Measurements from ENCODE around the gene LCORL. TPM values are rescaled to one million over a fixed set of nuclear protein-coding genes. Genes with fewer than 3 reads are reported as not detected.
A peak's percentile ranks its signal among the peaks of the same experiment; 100 is the strongest.

LCORL gene
- total RNA-seq, 3 donors from 2014 or later (not counting 1 experiment from before 2014, with no cell fraction given): 19.9 to 28.4 (median 26.4) TPM

DNA sequence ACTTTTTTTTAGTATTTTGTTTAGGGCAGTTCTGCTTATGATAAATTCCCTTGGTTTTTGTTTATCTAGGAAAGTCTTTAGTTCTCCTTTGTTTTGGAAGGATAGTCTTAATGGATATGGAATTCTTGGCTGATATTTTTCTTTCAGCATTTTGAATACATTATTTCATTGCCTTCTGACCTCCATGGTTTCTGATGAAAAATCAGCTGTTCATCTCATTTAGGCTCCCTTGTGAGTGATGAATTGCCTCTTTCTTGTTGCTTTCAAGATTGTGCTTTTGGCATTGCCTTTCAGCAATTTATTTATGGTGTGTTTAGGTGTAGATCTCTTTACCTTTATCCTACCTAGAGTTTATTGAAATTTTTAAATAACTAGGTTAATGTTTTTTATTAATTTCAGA lies 41.5 kb upstream of the LCORL start:
- H3K4me1 ChIP-seq (ENCODE audit: control insufficient read depth, insufficient read depth, low read length): no peaks in the 10 kb centered on the region
- H3K9me3 ChIP-seq (ENCODE audit: control insufficient read depth, insufficient read depth, low read length): no peaks in the 10 kb centered on the region
- H3K27me3 ChIP-seq (ENCODE audit: control insufficient read depth, insufficient read depth, low read length): peaks cover 6% of the 10 kb centered on the region
- no peak for DNase-seq
- no peak overlapping the region for H3K4me3 ChIP-seq (ENCODE audit: low read length)
- Mint-ChIP-seq H3K9me3 (peaks cover 6% of the 10 kb centered on the region in 2 donors), H3K27ac (no peak overlapping the region), H3K4me1 (no peaks in the 10 kb centered on the region), H3K4me3 (no peak overlapping the region), H3K36me3 (peaks cover 4% of the 10 kb centered on the region), H3K27me3 (ENCODE audit: low read depth in 2 of 2) (peaks cover 18 to 23% of the 10 kb centered on the region in 2 donors)
- TF ChIP-seq, protein P1, sequence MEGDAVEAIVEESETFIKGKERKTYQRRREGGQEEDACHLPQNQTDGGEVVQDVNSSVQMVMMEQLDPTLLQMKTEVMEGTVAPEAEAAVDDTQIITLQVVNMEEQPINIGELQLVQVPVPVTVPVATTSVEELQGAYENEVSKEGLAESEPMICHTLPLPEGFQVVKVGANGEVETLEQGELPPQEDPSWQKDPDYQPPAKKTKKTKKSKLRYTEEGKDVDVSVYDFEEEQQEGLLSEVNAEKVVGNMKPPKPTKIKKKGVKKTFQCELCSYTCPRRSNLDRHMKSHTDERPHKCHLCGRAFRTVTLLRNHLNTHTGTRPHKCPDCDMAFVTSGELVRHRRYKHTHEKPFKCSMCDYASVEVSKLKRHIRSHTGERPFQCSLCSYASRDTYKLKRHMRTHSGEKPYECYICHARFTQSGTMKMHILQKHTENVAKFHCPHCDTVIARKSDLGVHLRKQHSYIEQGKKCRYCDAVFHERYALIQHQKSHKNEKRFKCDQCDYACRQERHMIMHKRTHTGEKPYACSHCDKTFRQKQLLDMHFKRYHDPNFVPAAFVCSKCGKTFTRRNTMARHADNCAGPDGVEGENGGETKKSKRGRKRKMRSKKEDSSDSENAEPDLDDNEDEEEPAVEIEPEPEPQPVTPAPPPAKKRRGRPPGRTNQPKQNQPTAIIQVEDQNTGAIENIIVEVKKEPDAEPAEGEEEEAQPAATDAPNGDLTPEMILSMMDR (IDR thresholded peaks at IDR 0.05): no peak
- H3K27ac ChIP-seq (ENCODE audit: low read length): no peak overlapping the region
- intact Hi-C loops (cut with micrococcal nuclease): no loop called here
- ATAC-seq: no peak
- no peaks in the 10 kb centered on the region for H3K36me3 ChIP-seq (ENCODE audit: control insufficient read depth, insufficient read depth, low read length)

DNA sequence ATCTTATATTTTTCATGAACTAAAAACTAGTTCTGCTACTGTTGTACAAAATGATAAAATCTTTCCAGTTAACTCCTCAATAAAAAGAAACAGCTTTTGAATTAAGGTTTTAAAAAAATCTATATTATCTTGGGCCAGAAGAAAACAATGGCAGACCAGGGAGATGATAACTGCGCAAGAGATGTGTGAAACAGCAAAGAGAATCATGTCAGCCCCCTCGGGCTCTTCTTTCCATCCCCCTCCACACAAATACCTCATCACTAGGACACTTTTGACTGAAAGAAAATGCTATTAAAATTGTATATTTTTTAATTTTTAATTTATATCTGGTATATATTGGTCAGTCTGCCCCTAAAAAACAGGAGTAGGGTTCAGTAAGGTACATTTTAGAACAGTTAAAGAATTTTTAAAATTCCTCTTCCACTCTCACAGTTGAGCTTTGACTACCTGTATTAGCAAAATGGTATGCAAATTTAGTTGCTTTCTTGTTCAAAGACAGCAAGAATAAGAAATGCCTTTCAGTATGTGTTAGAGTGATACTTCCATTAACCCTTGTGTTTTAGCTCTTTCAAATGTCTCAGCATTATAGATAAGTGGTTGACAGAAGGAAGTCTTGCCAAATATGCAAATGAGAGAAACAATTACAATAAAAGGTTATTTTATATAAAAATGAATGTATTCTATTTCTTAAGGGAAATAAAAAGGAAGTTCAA lies 36.4 kb upstream of the LCORL start:
- H3K9me3 Mint-ChIP-seq: no peaks in the 10 kb centered on the region
- WGBS (ENCODE audit: insufficient coverage): 100% methylated on average over 1 of the region's 2 CpGs
- H3K4me1 Mint-ChIP-seq: no peaks in the 10 kb centered on the region
- DNase-seq: no peak
- Histone ChIP-seq H3K27ac (ENCODE audit: low read length) (no peak overlapping the region), H3K36me3 (ENCODE audit: control insufficient read depth, insufficient read depth, low read length) (no peaks in the 10 kb centered on the region), H3K4me1 (ENCODE audit: control insufficient read depth, insufficient read depth, low read length) (peaks cover 7% of the 10 kb centered on the region), H3K4me3 (ENCODE audit: low read length) (no peak overlapping the region), H3K9me3 (ENCODE audit: control insufficient read depth, insufficient read depth, low read length) (no peaks in the 10 kb centered on the region), H3K27me3 (ENCODE audit: control insufficient read depth, insufficient read depth, low read length) (peaks cover 24% of the 10 kb centered on the region)
- H3K4me3 Mint-ChIP-seq: no peak overlapping the region
- intact Hi-C loops (cut with micrococcal nuclease): no loop called here
- no peak for ATAC-seq
- H3K27ac Mint-ChIP-seq: no peak overlapping the region
- TF ChIP-seq, protein P1 (IDR thresholded peaks at IDR 0.05): no peak
- H3K36me3 Mint-ChIP-seq: peaks cover 5% of the 10 kb centered on the region
- peaks cover 16 to 21% of the 10 kb centered on the region in 2 donors for H3K27me3 Mint-ChIP-seq (ENCODE audit: low read depth in 2 of 2)

DNA sequence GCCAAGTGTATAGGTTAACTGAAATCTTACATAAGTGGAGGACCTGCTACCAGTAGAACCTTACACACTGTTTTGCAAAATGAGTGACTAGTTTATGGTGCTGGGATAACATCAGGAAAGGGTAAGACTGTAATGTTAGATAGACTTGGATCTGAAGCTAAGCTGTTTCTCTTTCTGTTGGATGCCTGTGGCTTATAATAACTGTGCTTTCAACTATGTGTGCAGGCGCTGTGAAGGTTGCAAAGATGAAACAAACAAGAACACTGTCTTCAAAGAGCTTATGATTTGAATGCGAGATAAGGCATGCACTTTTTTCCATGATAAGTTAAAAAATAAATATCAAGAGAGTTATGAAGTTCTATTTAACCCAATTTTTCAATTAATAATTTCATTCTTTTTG lies 34.5 kb upstream of the LCORL start:
- intact Hi-C loops (cut with micrococcal nuclease): no loop called here
- Mint-ChIP-seq H3K27ac (no peak overlapping the region), H3K4me3 (no peak overlapping the region), H3K36me3 (peaks cover 5% of the 10 kb centered on the region), H3K27me3 (ENCODE audit: low read depth in 2 of 2) (peaks cover 20 to 21% of the 10 kb centered on the region in 2 donors), H3K4me1 (no peaks in the 10 kb centered on the region), H3K9me3 (no peaks in the 10 kb centered on the region)
- WGBS (ENCODE audit: insufficient coverage): 20% methylated on average over 1 of the region's 2 CpGs
- Histone ChIP-seq H3K27ac (ENCODE audit: low read length) (no peak overlapping the region), H3K36me3 (ENCODE audit: control insufficient read depth, insufficient read depth, low read length) (no peaks in the 10 kb centered on the region), H3K4me3 (ENCODE audit: low read length) (no peak overlapping the region), H3K4me1 (ENCODE audit: control insufficient read depth, insufficient read depth, low read length) (peaks cover 7% of the 10 kb centered on the region), H3K9me3 (ENCODE audit: control insufficient read depth, insufficient read depth, low read length) (no peaks in the 10 kb centered on the region), H3K27me3 (ENCODE audit: control insufficient read depth, insufficient read depth, low read length) (peaks cover 24% of the 10 kb centered on the region)
- peak in 1 of 2 donors; percentile 15 for DNase-seq
- TF ChIP-seq, protein P1 (IDR thresholded peaks at IDR 0.05): no peak
- ATAC-seq: no peak

DNA sequence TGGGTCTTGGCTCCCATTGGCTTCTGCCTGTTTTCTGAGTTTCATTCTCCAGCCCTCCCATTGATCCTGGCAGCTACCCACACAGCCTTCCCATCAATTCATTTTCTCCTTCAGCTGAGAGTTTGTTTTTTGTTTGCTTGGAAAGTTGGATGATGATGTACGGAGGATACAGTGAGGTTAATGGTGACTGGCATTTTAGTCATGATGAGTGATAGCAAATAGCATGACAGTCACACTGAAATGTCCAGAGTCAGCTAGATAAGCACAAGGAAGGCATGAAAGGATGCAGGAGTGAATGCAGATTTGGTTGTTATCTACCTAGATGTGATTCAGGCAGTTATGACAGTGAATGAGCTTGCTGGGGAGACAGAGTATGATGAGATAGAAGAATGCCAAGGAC lies 30.6 kb upstream of the LCORL start:
- peaks cover 23% of the 10 kb centered on the region for H3K27me3 ChIP-seq (ENCODE audit: control insufficient read depth, insufficient read depth, low read length)
- no peak overlapping the region for H3K27ac ChIP-seq (ENCODE audit: low read length)
- H3K4me1 Mint-ChIP-seq: no peaks in the 10 kb centered on the region
- no peak overlapping the region for H3K27ac Mint-ChIP-seq
- ATAC-seq (no peak), DNase-seq (no peak)
- H3K9me3 ChIP-seq (ENCODE audit: control insufficient read depth, insufficient read depth, low read length): no peaks in the 10 kb centered on the region
- whole genome bisulfite sequencing (ENCODE audit: insufficient coverage): 87% methylated on average over 1 of the region's 1 CpG
- H3K36me3 Mint-ChIP-seq: peaks cover 5% of the 10 kb centered on the region
- H3K9me3 Mint-ChIP-seq: no peaks in the 10 kb centered on the region
- H3K27me3 Mint-ChIP-seq (ENCODE audit: low read depth in 2 of 2): peaks cover 11 to 15% of the 10 kb centered on the region in 2 donors
- H3K36me3 ChIP-seq (ENCODE audit: control insufficient read depth, insufficient read depth, low read length): no peaks in the 10 kb centered on the region
- TF ChIP-seq, protein P1 (IDR thresholded peaks at IDR 0.05): no peak
- H3K4me1 ChIP-seq (ENCODE audit: control insufficient read depth, insufficient read depth, low read length): peaks cover 2% of the 10 kb centered on the region
- no peak overlapping the region for H3K4me3 ChIP-seq (ENCODE audit: low read length)
- intact Hi-C loops (cut with micrococcal nuclease): no loop called here
- no peak overlapping the region for H3K4me3 Mint-ChIP-seq
